ENCODE data around the gene MIPOL1. TPM values are rescaled to one million over a fixed set of nuclear protein-coding genes. Genes with fewer than 3 reads are reported as not detected.

Gene MIPOL1
- total RNA-seq, 1 donor from 2014 or later, result 12.3 TPM

DNA sequence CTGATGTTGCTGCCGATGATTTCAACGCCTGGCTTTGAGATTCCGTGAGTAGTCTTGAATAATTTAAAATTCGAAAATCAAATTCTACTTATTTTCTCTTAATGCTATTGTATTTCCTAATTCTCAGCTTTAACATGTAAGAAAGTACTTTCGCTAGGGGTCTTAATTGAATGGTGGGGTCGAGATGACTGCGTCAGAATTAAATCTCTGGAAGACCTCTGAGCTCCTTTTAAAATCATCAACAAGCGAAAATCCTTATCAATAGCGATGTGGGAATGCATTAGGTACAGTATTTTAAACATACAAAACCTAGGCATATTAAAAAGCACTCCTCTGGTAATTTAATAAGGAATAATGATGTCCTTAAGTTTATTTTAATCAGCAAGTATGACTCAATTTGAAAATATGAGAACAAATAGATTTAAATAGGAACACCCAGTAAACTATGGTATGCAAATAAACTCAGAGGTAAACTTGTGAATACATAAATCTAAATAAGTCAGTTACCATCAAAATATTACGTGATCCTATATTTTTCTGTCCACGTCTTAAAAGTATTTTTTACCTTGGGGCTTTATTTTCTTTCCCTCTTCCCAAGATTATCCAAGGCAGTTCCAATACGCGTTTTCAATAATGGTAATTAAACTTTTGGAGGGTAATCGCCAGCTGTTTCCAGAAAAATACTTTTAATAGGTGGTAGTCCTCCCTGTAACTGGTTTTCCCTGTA, 395.9 kb downstream of the MIPOL1 start:
- DNase-seq (ENCODE audit: extremely low read depth, low read depth, low spot score), result no peak

DNA sequence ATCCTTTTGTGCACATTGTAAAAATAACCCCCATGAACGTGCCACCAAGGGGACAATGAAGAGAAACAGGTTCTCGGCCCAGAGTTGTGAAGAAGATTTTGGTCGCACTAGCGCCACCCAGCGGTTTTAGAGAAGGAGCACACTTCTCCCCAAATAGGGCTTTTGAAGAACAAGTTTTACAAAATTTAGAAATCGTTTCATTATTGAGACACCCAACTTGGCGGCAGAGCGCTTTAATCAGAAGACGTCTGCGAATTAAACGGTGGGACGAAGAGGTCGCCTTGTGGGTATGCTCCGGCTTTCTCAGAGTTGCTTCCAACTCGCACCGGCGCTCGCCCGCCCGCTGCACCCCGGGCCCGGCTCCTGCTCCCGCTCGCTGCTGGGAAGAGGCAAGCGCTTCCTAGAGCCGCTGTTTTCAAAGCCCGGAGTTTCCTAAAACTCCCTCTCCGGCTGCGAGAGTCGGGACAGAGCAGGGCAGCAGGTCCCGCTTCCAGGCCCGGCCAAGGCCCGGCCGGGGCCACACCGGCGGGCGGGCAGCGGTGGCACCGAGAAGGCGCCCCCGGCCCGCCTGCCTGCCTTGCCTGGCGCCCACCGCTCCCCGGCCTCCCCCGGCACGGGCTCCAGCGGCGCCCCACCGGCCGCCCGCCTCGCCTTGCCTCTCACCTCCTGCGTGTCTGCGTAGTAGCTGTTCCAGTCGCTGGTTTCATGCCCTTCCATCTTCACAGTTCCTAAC, 396.7 kb downstream of the MIPOL1 start:
- DNase-seq (ENCODE audit: extremely low read depth, low read depth, low spot score), result peak; percentile 88

DNA sequence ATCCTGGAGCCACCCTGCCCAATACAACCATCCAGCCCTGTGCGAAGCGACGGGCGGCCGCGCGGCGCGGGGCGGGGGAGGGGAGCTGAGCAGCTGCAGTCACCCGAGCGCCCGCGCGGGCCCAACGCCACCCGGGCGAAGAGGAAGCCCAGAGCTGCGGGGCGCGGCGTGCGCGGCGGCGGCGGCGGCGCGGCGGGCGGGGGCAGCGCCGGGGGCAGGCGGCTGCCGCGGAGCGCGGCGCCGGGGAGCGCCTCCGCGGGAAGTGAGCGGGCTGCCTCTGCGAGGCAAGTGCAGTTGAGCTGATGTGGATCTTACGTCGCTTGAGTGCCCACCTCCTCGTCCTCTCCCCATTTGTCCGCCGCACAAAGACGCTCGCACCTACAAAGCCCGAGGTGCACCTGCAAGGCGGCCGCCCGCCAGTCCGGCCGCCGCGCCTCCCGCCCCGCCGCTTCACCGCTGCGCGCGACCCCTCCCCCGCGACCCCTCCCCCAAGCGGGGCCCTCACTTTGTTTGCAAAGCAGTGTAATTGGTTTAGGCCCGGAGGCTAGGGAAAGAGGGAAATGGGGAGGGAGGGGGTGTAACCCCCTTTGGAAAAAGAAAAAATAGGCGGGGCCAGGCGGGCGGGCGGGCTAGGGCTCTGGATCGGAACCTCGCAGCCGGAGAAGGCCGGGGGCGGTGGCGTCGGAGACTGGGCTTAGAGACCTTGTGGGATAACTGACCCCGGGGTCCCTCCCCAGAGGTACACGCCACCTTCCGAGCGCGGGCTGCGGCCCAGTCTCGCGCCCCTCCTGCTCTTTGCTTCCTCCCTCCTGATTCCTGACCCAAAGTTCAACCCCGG, 397.5 kb downstream of the MIPOL1 start, which contains the start of the genes FOXA1 and TTC6:
FOXA1 (minus strand) TSS at position 279 of the 838 bp plus-strand sequence; CDS start at position 2, 277 bp downstream.
TTC6 (plus strand) TSS at position 659 of the 838 bp plus-strand sequence. CDS start 26,436 bp downstream, outside the sequence.
- DNase-seq (ENCODE audit: extremely low read depth, low read depth, low spot score), result no peak

DNA sequence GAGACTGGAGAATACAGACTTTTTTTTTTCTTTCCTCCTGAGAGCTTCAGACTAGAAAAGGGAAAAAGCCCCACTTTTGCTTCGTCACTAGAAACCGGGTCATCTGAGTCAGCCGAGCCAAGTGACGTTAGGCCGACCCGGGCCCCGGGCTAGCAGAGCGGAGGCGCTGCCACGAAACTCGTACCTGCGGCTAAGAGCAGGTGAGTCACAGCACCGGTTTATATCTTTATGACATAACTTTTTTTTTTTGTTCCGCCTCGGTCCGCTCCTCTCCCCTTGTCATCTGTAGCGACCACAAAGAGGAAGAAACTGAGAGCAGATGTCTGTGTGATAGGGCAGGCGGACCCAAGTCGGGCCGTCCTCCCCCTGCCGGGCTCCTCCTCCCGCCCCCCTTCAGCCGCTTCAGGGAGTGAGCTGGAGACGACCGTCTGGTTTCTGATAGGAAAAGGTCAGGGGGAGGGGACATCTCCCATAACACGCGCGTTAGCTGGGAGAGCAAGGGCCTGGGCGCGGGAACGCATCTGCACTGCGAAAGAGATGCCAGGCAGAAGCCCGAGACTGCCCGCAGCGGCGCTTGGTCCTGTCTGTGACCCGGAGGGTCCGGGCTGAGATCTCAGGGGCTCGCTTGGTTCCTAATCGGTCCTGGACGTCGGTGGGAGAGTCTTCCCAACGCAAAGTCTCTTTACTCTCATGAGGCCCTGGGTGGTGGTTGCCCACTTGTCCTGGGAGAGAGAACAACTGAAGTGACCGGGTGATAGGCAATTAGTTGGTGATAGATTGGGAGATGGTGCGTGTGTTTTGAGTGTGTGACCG, 398.3 kb downstream of the MIPOL1 start:
- no peak for DNase-seq (ENCODE audit: extremely low read depth, low read depth, low spot score)

DNA sequence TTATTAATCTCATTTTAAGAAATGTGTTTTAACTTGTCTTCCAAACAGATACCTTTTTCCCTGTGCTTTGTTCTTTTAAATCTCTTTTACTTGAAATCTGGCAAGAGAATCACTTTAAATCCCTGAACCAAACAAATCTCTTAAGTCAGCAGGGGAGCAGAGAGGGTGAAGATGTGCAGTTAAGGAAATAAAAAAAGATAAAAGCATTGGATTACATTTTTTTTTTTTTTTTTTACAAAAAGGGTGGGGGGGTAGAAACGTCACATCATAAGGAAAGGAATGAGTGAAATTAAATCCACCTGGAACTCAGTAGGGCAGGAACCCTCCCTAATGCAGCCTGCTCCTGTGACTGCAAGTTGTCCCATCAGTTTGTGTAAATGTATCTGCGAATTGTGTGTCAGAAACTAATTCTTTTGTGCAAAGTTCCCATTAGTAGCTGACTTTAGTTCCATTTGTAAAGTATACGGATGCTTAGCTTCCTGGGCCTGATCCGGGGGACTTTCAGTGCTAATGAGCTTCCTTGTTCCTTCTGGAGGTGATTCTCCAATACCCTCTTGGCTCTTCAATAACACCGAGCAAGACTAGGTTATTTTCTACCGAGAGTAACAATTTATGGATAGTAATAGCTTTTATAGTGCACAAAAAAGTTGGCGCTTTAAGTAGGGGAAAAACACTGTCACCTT, 399.2 kb downstream of the MIPOL1 start:
- DNase-seq (ENCODE audit: extremely low read depth, low read depth, low spot score), result no peak

DNA sequence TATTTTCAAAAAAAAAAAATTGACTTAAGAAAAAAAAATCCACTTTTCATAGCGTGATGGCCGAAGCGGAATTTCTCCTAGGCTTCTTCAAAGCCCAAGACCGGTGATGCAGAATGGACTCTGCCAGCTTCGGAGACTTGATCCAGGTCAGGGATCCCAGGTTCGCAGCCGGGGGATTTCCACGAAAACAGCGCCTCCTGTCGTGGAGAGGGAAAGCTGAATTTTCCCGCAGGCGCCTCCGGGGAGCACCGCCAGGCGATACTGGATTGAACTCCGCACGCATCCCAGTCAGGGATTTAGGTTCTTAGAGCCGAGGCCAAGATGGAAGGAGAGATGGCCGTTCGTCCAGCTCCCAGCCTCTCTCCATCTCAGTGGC, 399.8 kb downstream of the MIPOL1 start:
- DNase-seq (ENCODE audit: extremely low read depth, low read depth, low spot score), result no peak

DNA sequence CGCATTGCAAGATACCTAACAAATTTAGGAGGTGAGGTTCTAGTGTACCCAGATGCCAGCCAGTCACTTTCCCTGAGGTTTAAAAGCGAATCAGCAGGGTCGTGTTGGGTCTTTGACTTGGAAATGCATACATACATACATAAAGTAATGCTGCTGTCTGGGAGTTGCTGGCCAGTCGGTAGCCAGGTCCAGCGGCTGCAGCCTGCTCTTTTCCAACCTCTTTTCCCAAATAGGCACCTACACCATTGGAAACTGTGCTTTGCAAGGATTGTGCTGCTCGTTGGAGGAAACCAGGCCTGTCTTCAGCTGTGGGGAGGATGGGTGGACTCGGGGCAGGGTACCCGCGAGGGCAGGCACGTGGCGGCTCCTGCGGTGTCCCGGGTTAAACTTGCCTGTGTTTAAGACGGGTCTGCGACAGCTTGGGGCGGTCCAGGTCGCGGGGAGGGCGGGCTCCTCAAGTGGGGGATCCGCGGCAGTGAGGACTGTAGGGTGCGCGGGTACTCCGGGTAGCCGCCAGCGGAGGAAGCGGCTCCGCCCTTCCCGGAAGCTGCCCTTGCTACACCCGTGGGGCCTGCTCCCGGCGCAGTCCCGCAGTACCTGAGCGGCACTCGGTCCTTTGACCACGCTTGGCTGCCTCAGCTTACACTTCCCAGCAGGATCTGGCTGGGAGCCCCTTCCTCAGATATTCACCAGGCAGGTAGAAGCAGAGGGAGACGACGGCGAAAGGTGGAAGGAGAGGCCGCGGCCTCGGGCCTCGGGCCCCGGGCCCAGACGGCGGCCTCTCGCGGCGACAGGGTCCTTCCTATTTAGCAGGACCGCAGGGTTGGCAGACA, 400.4 kb downstream of the MIPOL1 start:
- DNase-seq (ENCODE audit: extremely low read depth, low read depth, low spot score), result no peak

DNA sequence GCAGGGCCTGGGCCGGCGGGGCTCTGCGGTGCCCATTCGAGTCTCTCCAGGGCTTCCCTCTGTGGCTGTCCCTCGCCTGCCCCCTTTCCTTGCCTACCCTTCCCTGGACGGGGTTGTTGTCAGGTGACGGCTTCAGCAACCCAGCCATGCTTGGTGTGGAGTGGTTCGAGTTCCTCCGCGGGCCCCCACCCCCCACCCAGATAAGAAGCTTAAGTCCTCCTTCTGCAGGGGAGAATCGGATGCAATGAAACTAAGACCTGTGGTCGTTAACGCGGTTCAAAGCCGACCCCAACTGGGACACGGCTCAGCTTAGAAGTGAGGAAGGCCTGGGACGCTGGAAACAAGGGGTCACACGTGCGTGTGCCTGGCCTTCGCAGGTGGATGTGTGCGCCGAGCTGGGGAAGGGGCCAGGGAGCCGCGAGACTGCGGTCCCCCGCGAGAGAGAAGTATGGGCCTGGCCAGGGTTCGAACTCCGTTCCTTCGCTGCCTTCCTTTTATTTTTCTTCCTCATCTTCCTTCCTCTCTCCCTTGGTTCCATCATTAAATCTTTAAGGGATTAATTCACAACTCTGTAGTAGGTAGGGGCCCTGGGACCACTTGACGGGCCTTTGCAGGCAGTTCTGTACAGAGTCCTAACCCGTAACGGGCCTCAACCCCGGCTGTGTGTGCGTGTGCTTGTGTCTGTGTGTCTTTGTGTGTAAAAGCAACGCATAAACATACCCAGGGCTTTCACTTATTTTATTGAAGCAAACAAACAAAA, 401.2 kb downstream of the MIPOL1 start:
- DNase-seq (ENCODE audit: extremely low read depth, low read depth, low spot score), result no peak

DNA sequence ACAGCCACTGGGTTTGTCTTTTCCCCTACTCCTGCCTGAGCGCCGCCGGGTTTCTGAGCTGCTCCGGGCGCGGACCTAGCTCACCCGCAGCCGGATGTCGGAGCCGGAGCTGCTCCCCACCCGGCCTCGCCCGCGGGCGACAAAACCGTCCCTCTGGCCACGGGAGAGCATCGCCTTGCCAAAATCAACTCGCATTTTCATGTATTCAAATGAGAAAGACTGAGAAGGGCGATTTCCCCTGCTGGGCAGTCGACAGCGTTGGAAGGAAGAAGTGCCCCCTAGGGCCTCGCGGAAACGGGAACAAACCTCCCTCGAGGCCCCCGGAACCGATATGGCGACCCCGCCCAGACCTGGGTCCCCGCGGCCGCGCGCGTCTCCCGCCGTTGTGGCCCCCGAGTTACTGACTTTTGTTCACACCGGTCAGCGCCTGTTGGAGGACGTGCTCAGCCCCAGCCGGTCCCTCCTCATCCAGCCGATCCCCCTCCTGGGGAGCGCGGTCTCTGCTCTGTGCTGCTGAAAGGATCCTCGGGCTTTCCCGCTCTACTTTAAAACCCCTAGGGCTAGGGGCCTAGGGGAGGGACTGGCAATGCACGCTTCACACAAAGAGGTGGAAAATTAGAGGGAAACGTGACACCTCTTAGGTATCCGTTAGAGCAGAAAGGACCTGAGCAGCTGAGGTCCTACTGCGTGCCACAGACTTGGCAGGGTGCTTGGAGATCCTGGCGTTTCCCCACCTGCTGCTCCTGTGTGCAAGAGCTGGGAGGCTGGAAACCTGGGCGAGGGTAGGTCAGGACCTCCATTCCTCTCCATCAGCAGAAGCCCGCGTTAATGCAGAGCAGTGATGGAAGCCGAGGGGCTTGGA, 402.0 kb downstream of the MIPOL1 start:
- no peak for DNase-seq (ENCODE audit: extremely low read depth, low read depth, low spot score)

DNA sequence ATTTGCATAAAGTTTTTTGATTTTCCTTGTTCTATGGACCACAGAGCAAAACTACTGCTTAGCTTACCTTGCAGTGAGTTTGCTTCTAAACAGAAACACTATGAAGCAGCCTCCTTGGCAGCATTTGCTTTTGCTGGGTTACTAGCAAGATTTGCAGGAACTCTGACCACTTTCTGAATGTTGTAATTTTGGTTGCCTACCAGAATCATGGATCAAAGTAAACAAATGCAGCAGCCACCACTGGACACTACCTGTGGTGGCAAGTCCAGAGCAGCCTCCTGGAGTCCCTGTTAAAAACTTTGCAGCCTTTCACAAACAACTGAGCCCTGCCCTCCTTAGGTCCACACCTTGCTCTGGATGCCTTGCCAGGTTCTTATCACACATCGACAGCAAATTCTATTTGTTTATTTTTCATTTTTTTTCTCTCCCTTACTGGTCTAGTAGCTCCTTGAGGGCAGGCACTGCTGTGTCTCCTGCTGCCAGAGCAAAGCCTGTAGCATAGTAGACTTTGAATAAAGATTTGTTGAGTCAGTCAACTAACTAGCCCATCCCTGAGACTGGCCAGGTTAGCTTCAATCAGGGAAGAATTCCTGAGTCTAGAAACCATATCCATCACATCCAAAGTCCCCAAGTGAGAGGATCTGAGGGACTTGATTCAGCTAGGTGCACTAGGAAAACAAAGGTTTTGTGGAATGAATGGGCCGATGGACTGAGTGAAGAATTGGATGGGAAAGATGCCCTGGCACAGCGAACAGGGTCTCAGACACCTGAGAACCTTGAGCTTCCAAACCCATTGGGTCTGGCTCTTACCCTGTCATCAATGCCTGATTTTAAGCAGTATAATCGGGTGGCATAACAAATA, 403.4 kb downstream of the MIPOL1 start:
- DNase-seq (ENCODE audit: extremely low read depth, low read depth, low spot score), result no peak

DNA sequence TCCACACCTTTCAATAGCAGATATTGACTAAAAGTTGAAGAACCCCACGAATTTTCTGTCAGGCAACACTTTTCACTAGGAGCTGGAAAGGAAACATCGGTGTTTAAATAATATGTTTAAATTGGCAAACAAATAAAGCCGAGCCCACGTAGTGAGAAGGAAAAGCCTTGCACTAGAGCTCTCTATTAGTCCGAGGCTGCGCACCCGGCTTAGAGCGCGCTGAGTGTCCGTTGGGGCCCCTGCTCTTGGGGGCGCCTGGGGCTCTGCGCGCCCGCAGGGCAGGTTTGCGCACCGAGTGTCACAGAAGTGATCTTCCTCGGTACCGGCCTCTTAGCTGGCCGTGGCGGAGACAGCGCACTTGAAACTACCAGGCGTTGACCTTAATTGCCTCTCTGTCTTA, 404.1 kb downstream of the MIPOL1 start:
- DNase-seq (ENCODE audit: extremely low read depth, low read depth, low spot score), result no peak

Other genes with a start within 250 kb of the MIPOL1 start
- 0.58 and 1.7 TPM in 2 replicates for gene SLC25A21, start 25.3 kb upstream of the MIPOL1 start, total RNA-seq

Data from glomerular endothelial cell (primary cell).